SJCRH30 (cell line): ENCODE measurements around the gene ZNF316. TPM values are rescaled to one million over a fixed set of nuclear protein-coding genes. Genes with fewer than 3 reads are reported as not detected.

Source experiments
- DNase-seq, 2 experiments: peaks; one replicate each; pipeline ENCODE4 v3.0.0-alpha.2; 2015 to 2020
- H3K27ac ChIP-seq: fragments of 250-450 bp; sonication (Bioruptor Pico); 2 replicates; pipeline ENCODE4 v1.5.1; 2020; ENCODE audit warnings: mild to moderate bottlenecking, moderate library complexity
- H3K27me3 ChIP-seq: fragments of 250-450 bp; sonication (Bioruptor Pico); 2 replicates; pipeline ENCODE4 v1.5.1; 2020; ENCODE audit warnings: mild to moderate bottlenecking, moderate library complexity
- H3K36me3 ChIP-seq: fragments of 250-450 bp; sonication (Bioruptor Pico); 2 replicates; pipeline ENCODE4 v1.5.1; 2020; ENCODE audit warnings: mild to moderate bottlenecking, moderate library complexity
- H3K4me1 ChIP-seq: fragments of 250-450 bp; sonication (Bioruptor Pico); 2 replicates; pipeline ENCODE4 v1.5.1; 2020; ENCODE audit warnings: mild to moderate bottlenecking, moderate library complexity
- H3K4me3 ChIP-seq: fragments of 250-450 bp; sonication (Bioruptor Pico); 2 replicates; pipeline ENCODE4 v1.5.1; 2020; ENCODE audit warnings: mild to moderate bottlenecking, moderate library complexity
- H3K9me3 ChIP-seq: fragments of 250-450 bp; sonication (Bioruptor Pico); replicated peaks from 2 replicates; pipeline ENCODE4 v1.5.1; 2020; ENCODE audit warnings: mild to moderate bottlenecking, moderate library complexity
- total RNA-seq: library from RNA; depleted of rRNA; stranded (reverse); fragments of >200 nt; shearing (Covaris generic); gene quantifications from 2 replicates; pipeline ENCODE4 v1.2.3, GENCODE V29; 2014

ZNF316 gene
- total RNA-seq, 1 experiment from 2014 or later = 16.2 TPM

- H3K4me3 ChIP-seq = no peak overlapping the region
- no peaks in the 10 kb centered on the region for H3K4me1 ChIP-seq
- H3K27me3 ChIP-seq = no peaks in the 10 kb centered on the region
- no peak for DNase-seq
- no peaks in the 10 kb centered on the region for H3K9me3 ChIP-seq
- H3K27ac ChIP-seq = no peak overlapping the region
- peaks cover 88% of the 10 kb centered on the region for H3K36me3 ChIP-seq
Measured at GRCh38 chr7:6648066-6648814, 11.1 kb downstream of the ZNF316 start.

- no peaks in the 10 kb centered on the region for H3K27me3 ChIP-seq
- H3K4me1 ChIP-seq = no peaks in the 10 kb centered on the region
- H3K36me3 ChIP-seq = peaks cover 83% of the 10 kb centered on the region
- no peak overlapping the region for H3K4me3 ChIP-seq
- H3K9me3 ChIP-seq = no peaks in the 10 kb centered on the region
- no peak for DNase-seq
- no peak overlapping the region for H3K27ac ChIP-seq
Measured at GRCh38 chr7:6648815-6649104, 11.6 kb downstream of the ZNF316 start.

GRCh38 chr7:6649241-6649961, 12.3 kb downstream of the ZNF316 start:
- Histone ChIP-seq H3K27me3 (no peaks in the 10 kb centered on the region), H3K36me3 (peaks cover 77% of the 10 kb centered on the region), H3K9me3 (no peaks in the 10 kb centered on the region), H3K27ac (no peak overlapping the region), H3K4me3 (no peak overlapping the region), H3K4me1 (no peaks in the 10 kb centered on the region)
- DNase-seq = no peak

- peaks cover 76% of the 10 kb centered on the region for H3K36me3 ChIP-seq
Measured at GRCh38 chr7:6650086-6650485, 13.0 kb downstream of the ZNF316 start.

GRCh38 chr7:6650521-6651011, 13.4 kb downstream of the ZNF316 start:
- Histone ChIP-seq H3K27ac (no peak overlapping the region), H3K4me3 (no peak overlapping the region), H3K27me3 (no peaks in the 10 kb centered on the region), H3K36me3 (peaks cover 76% of the 10 kb centered on the region), H3K9me3 (peaks cover 5% of the 10 kb centered on the region; the same call in 1 of the 2 replicates), H3K4me1 (no peaks in the 10 kb centered on the region)
- DNase-seq = no peak

More at GRCh38 chr7:6650086-6650485, 13.0 kb downstream of the ZNF316 start:
- H3K27ac ChIP-seq = no peak overlapping the region
- no peak for DNase-seq
- no peaks in the 10 kb centered on the region for H3K27me3 ChIP-seq
- H3K4me3 ChIP-seq = no peak overlapping the region
- H3K4me1 ChIP-seq = no peaks in the 10 kb centered on the region
- H3K9me3 ChIP-seq = peaks cover 5% of the 10 kb centered on the region; the same call in 1 of the 2 replicates

GRCh38 chr7:6651851-6652445, 14.8 kb downstream of the ZNF316 start:
- Histone ChIP-seq H3K36me3 (peaks cover 70% of the 10 kb centered on the region), H3K4me3 (no peak overlapping the region), H3K27ac (no peak overlapping the region), H3K27me3 (no peaks in the 10 kb centered on the region), H3K9me3 (peaks cover 5% of the 10 kb centered on the region; the same call in 1 of the 2 replicates), H3K4me1 (no peaks in the 10 kb centered on the region)
- DNase-seq = no peak

GRCh38 chr7:6652446-6653011, 15.4 kb downstream of the ZNF316 start:
- Histone ChIP-seq H3K27ac (no peak overlapping the region), H3K9me3 (peaks cover 5% of the 10 kb centered on the region; the same call in 1 of the 2 replicates), H3K27me3 (no peaks in the 10 kb centered on the region), H3K36me3 (peaks cover 64% of the 10 kb centered on the region), H3K4me3 (no peak overlapping the region), H3K4me1 (no peaks in the 10 kb centered on the region)
- DNase-seq = no peak

GRCh38 chr7:6653071-6654003, 16.2 kb downstream of the ZNF316 start:
- no peak for DNase-seq
- Histone ChIP-seq H3K4me3 (no peak overlapping the region), H3K36me3 (peaks cover 56% of the 10 kb centered on the region), H3K9me3 (peaks cover 5% of the 10 kb centered on the region; the same call in 1 of the 2 replicates), H3K27ac (no peak overlapping the region), H3K4me1 (no peaks in the 10 kb centered on the region), H3K27me3 (no peaks in the 10 kb centered on the region)

GRCh38 chr7:6654113-6654841, 17.2 kb downstream of the ZNF316 start:
- Histone ChIP-seq H3K27me3 (no peaks in the 10 kb centered on the region), H3K36me3 (peaks cover 48% of the 10 kb centered on the region), H3K4me3 (no peak overlapping the region), H3K27ac (no peak overlapping the region), H3K4me1 (no peaks in the 10 kb centered on the region), H3K9me3 (peaks cover 5% of the 10 kb centered on the region; the same call in 1 of the 2 replicates)
- DNase-seq = no peak

GRCh38 chr7:6654842-6655610, 17.9 kb downstream of the ZNF316 start:
- H3K36me3 ChIP-seq = peaks cover 42% of the 10 kb centered on the region
- H3K9me3 ChIP-seq = peaks cover 5% of the 10 kb centered on the region; the same call in 1 of the 2 replicates
- H3K4me3 ChIP-seq = no peak overlapping the region
- H3K4me1 ChIP-seq = no peaks in the 10 kb centered on the region
- no peaks in the 10 kb centered on the region for H3K27me3 ChIP-seq
- no peak for DNase-seq
- H3K27ac ChIP-seq = no peak overlapping the region

GRCh38 chr7:6655636-6656385, 18.7 kb downstream of the ZNF316 start:
- no peak overlapping the region for H3K4me3 ChIP-seq
- no peaks in the 10 kb centered on the region for H3K27me3 ChIP-seq
- H3K9me3 ChIP-seq = peaks cover 5% of the 10 kb centered on the region; the same call in 1 of the 2 replicates
- H3K36me3 ChIP-seq = peaks cover 34% of the 10 kb centered on the region
- no peaks in the 10 kb centered on the region for H3K4me1 ChIP-seq
- DNase-seq = no peak
- no peak overlapping the region for H3K27ac ChIP-seq

- Histone ChIP-seq H3K4me1 (no peaks in the 10 kb centered on the region), H3K9me3 (peaks cover 5% of the 10 kb centered on the region; the same call in 1 of the 2 replicates), H3K27me3 (no peaks in the 10 kb centered on the region), H3K36me3 (peaks cover 28% of the 10 kb centered on the region), H3K27ac (no peak overlapping the region), H3K4me3 (no peak overlapping the region)
- DNase-seq = no peak
Measured at GRCh38 chr7:6656413-6656812, 19.3 kb downstream of the ZNF316 start.
